Measurements from ENCODE around the gene USP53. TPM values are rescaled to one million over a fixed set of nuclear protein-coding genes. Genes with fewer than 3 reads are reported as not detected.

The USP53 gene
- total RNA-seq, 4 donors from 2014 or later = 42.5 to 113 (median 68.3) TPM

DNA sequence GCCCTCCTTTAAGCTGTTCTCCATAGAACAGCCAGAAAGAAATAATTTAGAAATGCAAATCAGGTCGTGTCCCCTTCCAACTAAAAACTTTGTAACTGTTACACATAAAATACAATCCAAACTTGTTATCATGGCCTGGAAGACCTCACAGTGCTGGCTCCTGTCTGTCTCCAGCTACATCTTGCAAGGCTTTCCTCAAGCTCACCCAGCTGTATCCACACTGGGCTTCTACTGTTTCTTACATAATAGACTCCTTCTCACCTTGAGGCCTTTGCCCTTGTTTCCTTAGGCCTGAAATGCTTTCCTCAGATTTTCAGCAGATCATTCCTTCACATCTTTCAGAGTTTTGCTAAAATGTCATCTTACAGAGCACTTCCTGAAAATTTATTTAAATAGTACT is 33.5 kb upstream of the USP53 start:
- Histone ChIP-seq H3K27me3 (no peaks in the 10 kb centered on the region), H3K27ac (no peak overlapping the region), H3K36me3 (no peaks in the 10 kb centered on the region), H3K4me1 (no peaks in the 10 kb centered on the region), H3K4me3 (replicated peaks in 1 of 3) (no peak overlapping the region), H3K9me3 (no peaks in the 10 kb centered on the region)
- no peak for TF ChIP-seq POLR2A (IDR thresholded peaks at IDR 0.05)
- TF ChIP-seq, protein P1, sequence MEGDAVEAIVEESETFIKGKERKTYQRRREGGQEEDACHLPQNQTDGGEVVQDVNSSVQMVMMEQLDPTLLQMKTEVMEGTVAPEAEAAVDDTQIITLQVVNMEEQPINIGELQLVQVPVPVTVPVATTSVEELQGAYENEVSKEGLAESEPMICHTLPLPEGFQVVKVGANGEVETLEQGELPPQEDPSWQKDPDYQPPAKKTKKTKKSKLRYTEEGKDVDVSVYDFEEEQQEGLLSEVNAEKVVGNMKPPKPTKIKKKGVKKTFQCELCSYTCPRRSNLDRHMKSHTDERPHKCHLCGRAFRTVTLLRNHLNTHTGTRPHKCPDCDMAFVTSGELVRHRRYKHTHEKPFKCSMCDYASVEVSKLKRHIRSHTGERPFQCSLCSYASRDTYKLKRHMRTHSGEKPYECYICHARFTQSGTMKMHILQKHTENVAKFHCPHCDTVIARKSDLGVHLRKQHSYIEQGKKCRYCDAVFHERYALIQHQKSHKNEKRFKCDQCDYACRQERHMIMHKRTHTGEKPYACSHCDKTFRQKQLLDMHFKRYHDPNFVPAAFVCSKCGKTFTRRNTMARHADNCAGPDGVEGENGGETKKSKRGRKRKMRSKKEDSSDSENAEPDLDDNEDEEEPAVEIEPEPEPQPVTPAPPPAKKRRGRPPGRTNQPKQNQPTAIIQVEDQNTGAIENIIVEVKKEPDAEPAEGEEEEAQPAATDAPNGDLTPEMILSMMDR (IDR thresholded peaks at IDR 0.05) = no peak
- WGBS, 2 donors = 76 to 82% methylated on average over 1 of the region's 1 CpG
- DNase-seq = no peak
- intact Hi-C loops (cut with DNase I) = no loop called here

DNA sequence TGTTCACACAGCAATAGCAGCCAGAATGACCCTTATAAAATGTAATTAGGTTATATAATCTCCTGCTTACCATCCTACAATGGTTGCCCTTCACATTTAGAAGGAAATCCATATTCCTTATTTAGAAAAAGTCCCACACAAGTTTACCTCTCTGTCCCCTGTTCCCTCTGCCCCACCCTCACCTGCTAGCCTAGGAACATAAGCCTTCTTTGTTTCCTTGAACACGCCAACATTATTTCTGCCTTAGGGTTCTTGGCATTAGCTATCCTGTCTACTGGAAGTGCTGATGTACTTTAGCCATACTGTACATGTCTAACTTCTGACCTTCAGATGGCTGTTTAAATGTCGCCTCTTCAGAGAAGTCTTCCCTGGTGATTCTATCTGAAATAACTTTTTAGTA is 28.4 kb upstream of the USP53 start:
- Histone ChIP-seq H3K9me3 (no peaks in the 10 kb centered on the region), H3K36me3 (no peaks in the 10 kb centered on the region), H3K4me1 (no peaks in the 10 kb centered on the region), H3K27me3 (no peaks in the 10 kb centered on the region), H3K27ac (no peak overlapping the region), H3K4me3 (replicated peaks in 1 of 3) (no peak overlapping the region)
- DNase-seq = no peak
- intact Hi-C loops (cut with DNase I) = no loop called here
- TF ChIP-seq POLR2A (IDR thresholded peaks at IDR 0.05) = no peak
- TF ChIP-seq, protein P1 (IDR thresholded peaks at IDR 0.05) = no peak
- 89 to 96% methylated on average over 2 of the region's 2 CpGs for WGBS, 2 donors

DNA sequence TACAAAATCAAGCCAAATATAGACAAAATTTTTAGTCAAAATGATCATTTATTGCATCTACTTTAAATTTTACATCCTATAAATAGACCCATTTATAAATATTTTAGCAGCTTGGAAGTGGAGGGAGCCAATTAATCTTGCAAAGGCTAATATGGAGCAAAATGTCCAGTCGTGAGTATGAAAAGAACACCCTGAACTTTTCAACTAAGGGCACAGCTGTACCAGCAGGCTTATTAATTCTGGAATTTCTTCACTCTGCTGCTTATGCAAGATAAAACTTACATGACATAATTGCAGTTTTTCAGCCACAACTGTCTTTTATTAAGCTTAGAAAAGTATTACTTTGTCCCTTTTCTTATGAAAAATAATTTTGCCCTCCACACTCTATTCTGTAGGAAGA is 22.9 kb upstream of the USP53 start:
- H3K4me1 ChIP-seq = no peaks in the 10 kb centered on the region
- WGBS, 2 donors = 60 to 85% methylated on average over 1 of the region's 1 CpG
- no peak for DNase-seq
- no peak overlapping the region for H3K4me3 ChIP-seq (replicated peaks in 1 of 3)
- intact Hi-C loops (cut with DNase I) = no loop called here
- no peaks in the 10 kb centered on the region for H3K27me3 ChIP-seq
- TF ChIP-seq POLR2A (IDR thresholded peaks at IDR 0.05) = no peak
- TF ChIP-seq, protein P1 (IDR thresholded peaks at IDR 0.05) = no peak
- H3K36me3 ChIP-seq = no peaks in the 10 kb centered on the region
- H3K27ac ChIP-seq = no peak overlapping the region
- no peaks in the 10 kb centered on the region for H3K9me3 ChIP-seq

DNA sequence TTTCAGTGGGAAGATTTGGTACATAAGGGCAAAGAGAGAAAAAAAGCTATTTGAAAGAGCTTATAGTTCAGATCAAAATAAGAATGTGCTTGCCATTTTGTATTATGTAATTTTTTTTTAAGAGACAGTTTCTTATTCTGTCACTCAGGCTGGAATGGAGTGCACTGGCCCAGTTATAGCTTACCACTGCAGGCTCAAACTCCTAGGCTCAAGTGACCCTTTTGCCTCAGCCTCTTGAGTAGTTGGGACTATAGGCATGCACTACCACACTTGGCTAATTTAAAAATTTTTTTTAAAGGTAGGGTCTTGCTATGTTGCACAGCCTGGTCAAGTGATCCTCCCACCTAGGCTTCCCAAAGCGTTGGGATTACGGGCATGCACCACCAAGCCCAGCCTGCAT is 22.2 kb upstream of the USP53 start:
- Histone ChIP-seq H3K36me3 (no peaks in the 10 kb centered on the region), H3K27me3 (no peaks in the 10 kb centered on the region), H3K4me3 (replicated peaks in 1 of 3) (no peak overlapping the region), H3K9me3 (no peaks in the 10 kb centered on the region), H3K4me1 (no peaks in the 10 kb centered on the region), H3K27ac (no peak overlapping the region)
- intact Hi-C loops (cut with DNase I) = no loop called here
- DNase-seq = no peak
- WGBS, 2 donors = 94 to 95% methylated on average over 2 of the region's 2 CpGs
- TF ChIP-seq, protein P1 (IDR thresholded peaks at IDR 0.05) = no peak
- TF ChIP-seq POLR2A (IDR thresholded peaks at IDR 0.05) = no peak

DNA sequence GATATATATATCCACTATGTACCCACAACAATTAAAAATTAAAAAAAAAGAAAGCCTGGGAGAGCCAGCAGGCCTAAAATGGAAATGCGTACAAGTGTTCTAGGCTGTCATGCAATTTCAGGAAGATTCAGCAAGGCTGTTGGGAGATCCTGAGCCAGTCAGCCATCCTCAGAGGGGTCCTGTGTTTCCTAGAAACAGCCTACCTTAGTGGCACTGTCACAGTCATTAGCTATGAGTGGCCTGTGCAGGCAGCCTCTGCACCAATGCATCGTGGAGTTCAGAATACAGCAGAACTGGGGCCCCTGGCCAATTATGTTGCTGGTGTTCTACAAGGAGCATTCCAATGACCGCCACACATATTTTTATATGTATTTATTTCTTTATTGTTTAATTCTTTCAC is 21.0 kb upstream of the USP53 start:
- intact Hi-C loops (cut with DNase I) = no loop called here
- H3K27ac ChIP-seq = no peak overlapping the region
- no peaks in the 10 kb centered on the region for H3K27me3 ChIP-seq
- H3K4me1 ChIP-seq = no peaks in the 10 kb centered on the region
- no peaks in the 10 kb centered on the region for H3K36me3 ChIP-seq
- 96 to 97% methylated on average over 3 of the region's 3 CpGs for WGBS, 2 donors
- no peak overlapping the region for H3K4me3 ChIP-seq (replicated peaks in 1 of 3)
- no peak for DNase-seq
- H3K9me3 ChIP-seq = no peaks in the 10 kb centered on the region
- TF ChIP-seq POLR2A (IDR thresholded peaks at IDR 0.05) = no peak
- TF ChIP-seq, protein P1 (IDR thresholded peaks at IDR 0.05) = no peak

All from thyroid gland (tissue), 4 donors.